SK-N-SH (cell line): ENCODE results near the gene MEGF6. TPM values are rescaled to one million over a fixed set of nuclear protein-coding genes. Genes with fewer than 3 reads are reported as not detected.

Experiments used
- CTCF ChIA-PET: fragments of 300-600, 350-600 bp; formaldehyde crosslinking; extraction: SDS; loops from one replicate; lab custom pipeline; 2021; lab: Yijun Ruan, JAX
- POLR2A ChIA-PET: fragments of 350-600 bp; sonication (Branson Sonifier 250); formaldehyde crosslinking; extraction: SDS; loops from one replicate; lab custom pipeline; 2020; ENCODE audit warnings: antibody characterized with exemption, inconsistent platforms; lab: Yijun Ruan, JAX
- DNase-seq: peaks from one replicate; pipeline ENCODE4 v3.0.0; 2012
- H2AFZ ChIP-seq: fragments of 200-600 bp; sonication (generic); 2 replicates; pipeline ENCODE4 v1.8.1; 2016; ENCODE audit warnings: antibody characterized with exemption, mild to moderate bottlenecking, low read depth
- H3F3A ChIP-seq: fragments of 200-600 bp; sonication (generic); replicated peaks from 2 replicates; pipeline ENCODE3; 2016; ENCODE audit warnings: antibody characterized with exemption, mild to moderate bottlenecking; ENCODE audit not compliant: insufficient read depth
- H3K27ac ChIP-seq, 2 experiments: fragments of 200-500 bp in 1 of 2; fragments of 200-600 bp in 1 of 2; sonication (Bioruptor generic) in 1 of 2; sonication (generic), shearing (Covaris generic) in 1 of 2; 2 replicates each; pipeline versions ENCODE4 v1.5.1 to v1.6.1; 2014 to 2016; ENCODE audit warnings: low read depth in 2 of 2, inconsistent platforms in 1 of 2, low read length in 1 of 2, mild to moderate bottlenecking in 1 of 2, mixed read lengths in 1 of 2
- H3K27me3 ChIP-seq: fragments of 200-600 bp; sonication (generic), shearing (Covaris generic); 2 replicates; pipeline ENCODE4 v1.6.1; 2016; ENCODE audit warnings: mixed run types; ENCODE audit not compliant: insufficient read depth
- H3K36me3 ChIP-seq, 2 experiments: fragments of 200-500 bp in 1 of 2; fragments of 200-600 bp in 1 of 2; sonication (Bioruptor generic) in 1 of 2; sonication (generic) in 1 of 2; replicated peaks in 1 of 2; 2 replicates each; pipeline versions ENCODE3 to v1.5.1; 2014 to 2016; ENCODE audit warnings: low read length in 1 of 2, mild to moderate bottlenecking in 1 of 2; ENCODE audit not compliant: insufficient read depth in 2 of 2, control insufficient read depth in 1 of 2
- H3K4me1 ChIP-seq, 2 experiments: fragments of 200-500 bp in 1 of 2; fragments of 200-600 bp in 1 of 2; sonication (Bioruptor generic) in 1 of 2; sonication (generic), shearing (Covaris generic) in 1 of 2; 2 replicates each; pipeline versions ENCODE4 v1.5.1 to v1.6.1; 2014 to 2016; ENCODE audit warnings: low read depth in 1 of 2, low read length in 1 of 2, mixed run types in 1 of 2; ENCODE audit not compliant: insufficient read depth in 2 of 2, control insufficient read depth in 1 of 2
- H3K4me2 ChIP-seq: fragments of 200-600 bp; sonication (generic), shearing (Covaris generic); 2 replicates; pipeline ENCODE4 v1.6.1; 2017; ENCODE audit warnings: mixed run types
- H3K4me3 ChIP-seq, 2 experiments: fragments of 200-500 bp in 1 of 2; fragments of 200-600 bp in 1 of 2; sonication (Bioruptor generic) in 1 of 2; sonication (generic), shearing (Covaris generic) in 1 of 2; 2 replicates each; pipeline versions ENCODE4 v1.5.1 to v1.8.1; 2014 to 2016; ENCODE audit warnings: low read depth in 2 of 2, inconsistent platforms in 1 of 2, low read length in 1 of 2, mild to moderate bottlenecking in 1 of 2, mixed read lengths in 1 of 2, moderate library complexity in 1 of 2
- H3K79me2 ChIP-seq: fragments of 200-600 bp; sonication (generic); 2 replicates; pipeline ENCODE4 v1.8.1; 2017; ENCODE audit warnings: mild to moderate bottlenecking; ENCODE audit not compliant: insufficient read depth
- H3K9ac ChIP-seq: fragments of 200-600 bp; sonication (generic); 2 replicates; pipeline ENCODE4 v1.6.1; 2017; ENCODE audit warnings: mixed run types
- H3K9me2 ChIP-seq: fragments of 200-600 bp; sonication (generic); 2 replicates; pipeline ENCODE4 v1.6.1; 2017; ENCODE audit warnings: mixed run types
- H3K9me3 ChIP-seq: fragments of 200-600 bp; sonication (generic); 2 replicates; pipeline ENCODE4 v1.6.1; 2017; ENCODE audit warnings: mixed run types, mild to moderate bottlenecking, moderate library complexity
- H4K20me1 ChIP-seq: fragments of 200-600 bp; sonication (generic); 2 replicates; pipeline ENCODE4 v1.6.1; 2017; ENCODE audit warnings: mild to moderate bottlenecking, mixed run types; ENCODE audit not compliant: insufficient read depth
- ELF1 ChIP-seq: IDR thresholded peaks from 2 replicates; pipeline ENCODE4 v1.4.0; 2012
- GATA2 ChIP-seq: sonication (generic); formaldehyde crosslinking; IDR thresholded peaks from 2 replicates; pipeline ENCODE4 v1.5.0; 2020; ENCODE audit warnings: mild to moderate bottlenecking, missing genetic modification reagents
- NFIC ChIP-seq: IDR thresholded peaks from 2 replicates; pipeline ENCODE4 v1.4.0; 2012; ENCODE audit warnings: borderline replicate concordance
- NRF1 ChIP-seq: IDR thresholded peaks from 2 replicates; pipeline ENCODE4 v1.6.1; 2012; ENCODE audit warnings: low read depth, mild to moderate bottlenecking, low read length
- POLR2AphosphoS5 ChIP-seq: IDR thresholded peaks from 2 replicates; pipeline ENCODE4 v1.6.1; 2012; ENCODE audit warnings: low read depth, low read length
- RCOR1 ChIP-seq: fragments of 150-350 bp; IDR thresholded peaks from 2 replicates; pipeline ENCODE4 v1.6.1; 2017; ENCODE audit warnings: antibody characterized with exemption, low read length
- SIN3A ChIP-seq: IDR thresholded peaks from 2 replicates; pipeline ENCODE4 v1.6.1; 2012; ENCODE audit warnings: low read depth, mild to moderate bottlenecking, low read length, moderate library complexity, borderline replicate concordance
- TCF12 ChIP-seq: IDR thresholded peaks from 2 replicates; pipeline ENCODE4 v1.4.0; 2012
- WGBS: methylation state at CpG from one replicate; pipeline ENCODE4 v1.1.6; 2017; ENCODE audit warnings: low lambda C conversion rate; 5-methylcytosine and 5-hydroxymethylcytosine counted together
- polyA plus RNA-seq, 3 experiments: library from polyadenylated mRNA; depleted of rRNA; stranded (reverse); fragments of >200 nt; gene quantifications; 2 replicates each; pipeline ENCODE4 v1.2.3, GENCODE V29; 2012
- TF ChIP-seq, protein P1 (sequence below): fragments of 200-600 bp; sonication (generic); IDR thresholded peaks from 2 replicates; pipeline ENCODE4 v1.6.1; 2017; ENCODE audit warnings: antibody characterized with exemption, mild to moderate bottlenecking, moderate library complexity
- TF ChIP-seq, protein P2 (sequence below): fragments of 150-350 bp; IDR thresholded peaks from 2 replicates; pipeline ENCODE4 v1.6.1; 2016; ENCODE audit warnings: mild to moderate bottlenecking, low read depth, low read length
- TF ChIP-seq, protein P3 (sequence below): IDR thresholded peaks from 2 replicates; pipeline ENCODE4 v1.4.0; 2012; ENCODE audit warnings: low read depth, borderline replicate concordance
- TF ChIP-seq, protein P4 (sequence below): IDR thresholded peaks from 2 replicates; pipeline ENCODE4 v1.6.1; 2012; ENCODE audit warnings: mild to moderate bottlenecking, low read depth, low read length, moderate library complexity

The MEGF6 gene
- polyA plus RNA-seq, 1 of the 3 experiments (the other 2 are of a cell fraction) = 7.6 TPM

DNA sequence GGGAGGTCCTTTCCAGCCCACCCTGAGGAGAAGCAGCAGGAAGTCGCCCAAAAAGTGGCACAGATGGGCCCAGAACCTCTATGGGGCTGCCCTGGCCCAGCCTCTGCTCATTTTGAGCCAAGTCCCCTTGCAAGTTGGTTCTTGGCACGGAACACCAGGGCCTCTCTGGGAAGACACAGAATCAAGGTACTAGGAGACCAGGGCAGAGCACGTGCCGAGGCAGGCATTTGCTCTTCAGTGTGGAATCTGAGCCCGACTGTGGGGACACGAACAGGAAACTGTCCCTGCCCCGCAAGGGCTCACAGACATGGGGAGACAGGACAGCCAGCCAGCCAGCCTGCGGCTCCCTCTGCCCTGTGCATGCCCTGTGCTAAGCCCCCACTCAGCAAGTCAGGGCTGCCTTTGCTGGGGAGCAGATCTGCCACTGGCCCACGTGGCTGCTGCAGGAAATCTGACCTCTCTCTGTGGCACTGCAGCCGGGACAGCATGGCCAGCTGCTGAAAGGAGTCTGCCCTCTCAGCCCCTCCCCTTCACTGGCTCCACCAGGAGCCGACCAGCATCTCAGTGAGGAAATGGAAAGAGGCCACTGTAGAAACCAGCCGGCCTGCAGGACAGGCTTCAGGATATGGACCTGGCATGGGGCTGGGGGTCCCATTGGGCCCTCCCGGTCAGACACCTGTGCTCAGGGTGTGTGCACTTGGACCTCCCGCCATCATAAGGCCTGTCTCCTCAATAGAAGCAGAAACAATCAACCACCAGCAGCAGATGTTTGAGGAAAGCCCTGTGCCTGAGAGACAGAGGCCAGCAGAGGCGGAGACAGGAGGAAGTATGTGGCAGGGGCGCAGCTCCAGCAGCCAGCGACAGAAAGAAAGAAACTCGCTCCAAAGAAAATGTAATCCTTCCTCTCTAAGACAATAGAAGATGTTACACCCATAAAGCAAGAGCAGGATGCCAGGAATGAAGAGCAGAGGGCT is 153.1 kb downstream of the MEGF6 start:
- no peak for DNase-seq
- TF ChIP-seq, protein P1, sequence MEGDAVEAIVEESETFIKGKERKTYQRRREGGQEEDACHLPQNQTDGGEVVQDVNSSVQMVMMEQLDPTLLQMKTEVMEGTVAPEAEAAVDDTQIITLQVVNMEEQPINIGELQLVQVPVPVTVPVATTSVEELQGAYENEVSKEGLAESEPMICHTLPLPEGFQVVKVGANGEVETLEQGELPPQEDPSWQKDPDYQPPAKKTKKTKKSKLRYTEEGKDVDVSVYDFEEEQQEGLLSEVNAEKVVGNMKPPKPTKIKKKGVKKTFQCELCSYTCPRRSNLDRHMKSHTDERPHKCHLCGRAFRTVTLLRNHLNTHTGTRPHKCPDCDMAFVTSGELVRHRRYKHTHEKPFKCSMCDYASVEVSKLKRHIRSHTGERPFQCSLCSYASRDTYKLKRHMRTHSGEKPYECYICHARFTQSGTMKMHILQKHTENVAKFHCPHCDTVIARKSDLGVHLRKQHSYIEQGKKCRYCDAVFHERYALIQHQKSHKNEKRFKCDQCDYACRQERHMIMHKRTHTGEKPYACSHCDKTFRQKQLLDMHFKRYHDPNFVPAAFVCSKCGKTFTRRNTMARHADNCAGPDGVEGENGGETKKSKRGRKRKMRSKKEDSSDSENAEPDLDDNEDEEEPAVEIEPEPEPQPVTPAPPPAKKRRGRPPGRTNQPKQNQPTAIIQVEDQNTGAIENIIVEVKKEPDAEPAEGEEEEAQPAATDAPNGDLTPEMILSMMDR = no peak
- TF ChIP-seq ELF1 (no peak), RCOR1 (no peak), POLR2AphosphoS5 (no peak), NRF1 (no peak), GATA2 (CRISPR knock-in tag) (no peak)
- TF ChIP-seq, protein P2, sequence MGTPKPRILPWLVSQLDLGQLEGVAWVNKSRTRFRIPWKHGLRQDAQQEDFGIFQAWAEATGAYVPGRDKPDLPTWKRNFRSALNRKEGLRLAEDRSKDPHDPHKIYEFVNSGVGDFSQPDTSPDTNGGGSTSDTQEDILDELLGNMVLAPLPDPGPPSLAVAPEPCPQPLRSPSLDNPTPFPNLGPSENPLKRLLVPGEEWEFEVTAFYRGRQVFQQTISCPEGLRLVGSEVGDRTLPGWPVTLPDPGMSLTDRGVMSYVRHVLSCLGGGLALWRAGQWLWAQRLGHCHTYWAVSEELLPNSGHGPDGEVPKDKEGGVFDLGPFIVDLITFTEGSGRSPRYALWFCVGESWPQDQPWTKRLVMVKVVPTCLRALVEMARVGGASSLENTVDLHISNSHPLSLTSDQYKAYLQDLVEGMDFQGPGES = no peak
- Histone ChIP-seq H3K27ac (no peak overlapping the region; a peak in 1 of 4 replicates), H3K9ac (no peak overlapping the region), H3K9me2 (no peaks in the 10 kb centered on the region), H4K20me1 (no peaks in the 10 kb centered on the region), H3K27me3 (no peaks in the 10 kb centered on the region), H3F3A (no peaks in the 10 kb centered on the region), H3K4me2 (no peak overlapping the region), H3K4me1 (peaks cover 0 to 33% of the 10 kb centered on the region in 2 experiments; a peak in 1 of 4 replicates), H3K4me3 (no peak overlapping the region), H3K36me3 (no peaks in the 10 kb centered on the region), H3K79me2 (no peaks in the 10 kb centered on the region), H2AFZ (no peak overlapping the region), H3K9me3 (no peaks in the 10 kb centered on the region)
- POLR2A ChIA-PET = no interaction called here
- CTCF ChIA-PET = interaction anchor here (0.6 to 3.7 kb wide), 5 partner anchors 26 to 1088 kb away, joined by 3 to 26 read pairs (median 3); no protein-coding TSS in a partner anchor
- WGBS = 88% methylated on average over 5 of the region's 18 CpGs

GRCh38 chr1:3456964-3457909 is 154.1 kb downstream of the MEGF6 start:
- no peak for DNase-seq
- CTCF ChIA-PET = interaction anchor here (0.8 to 3.7 kb wide), 5 partner anchors 14 to 170 kb away, joined by 3 to 26 read pairs (median 4); no protein-coding TSS in a partner anchor
- H3K9me3 ChIP-seq = no peaks in the 10 kb centered on the region
- no peak overlapping the region for H3K4me2 ChIP-seq
- peaks cover 0 to 33% of the 10 kb centered on the region in 2 experiments; a peak in 1 of 4 replicates for H3K4me1 ChIP-seq
- H4K20me1 ChIP-seq = no peaks in the 10 kb centered on the region
- H3K9ac ChIP-seq = no peak overlapping the region
- H3F3A ChIP-seq = no peaks in the 10 kb centered on the region
- H3K9me2 ChIP-seq = no peaks in the 10 kb centered on the region
- H3K27ac ChIP-seq = no peak overlapping the region
- POLR2A ChIA-PET = no interaction called here
- 67% methylated on average over 9 of the region's 29 CpGs for WGBS
- no peaks in the 10 kb centered on the region for H3K27me3 ChIP-seq
- no peaks in the 10 kb centered on the region for H3K79me2 ChIP-seq
- TF ChIP-seq, protein P3, sequence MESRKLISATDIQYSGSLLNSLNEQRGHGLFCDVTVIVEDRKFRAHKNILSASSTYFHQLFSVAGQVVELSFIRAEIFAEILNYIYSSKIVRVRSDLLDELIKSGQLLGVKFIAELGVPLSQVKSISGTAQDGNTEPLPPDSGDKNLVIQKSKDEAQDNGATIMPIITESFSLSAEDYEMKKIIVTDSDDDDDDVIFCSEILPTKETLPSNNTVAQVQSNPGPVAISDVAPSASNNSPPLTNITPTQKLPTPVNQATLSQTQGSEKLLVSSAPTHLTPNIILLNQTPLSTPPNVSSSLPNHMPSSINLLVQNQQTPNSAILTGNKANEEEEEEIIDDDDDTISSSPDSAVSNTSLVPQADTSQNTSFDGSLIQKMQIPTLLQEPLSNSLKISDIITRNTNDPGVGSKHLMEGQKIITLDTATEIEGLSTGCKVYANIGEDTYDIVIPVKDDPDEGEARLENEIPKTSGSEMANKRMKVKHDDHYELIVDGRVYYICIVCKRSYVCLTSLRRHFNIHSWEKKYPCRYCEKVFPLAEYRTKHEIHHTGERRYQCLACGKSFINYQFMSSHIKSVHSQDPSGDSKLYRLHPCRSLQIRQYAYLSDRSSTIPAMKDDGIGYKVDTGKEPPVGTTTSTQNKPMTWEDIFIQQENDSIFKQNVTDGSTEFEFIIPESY = no peak
- TF ChIP-seq, protein P4, sequence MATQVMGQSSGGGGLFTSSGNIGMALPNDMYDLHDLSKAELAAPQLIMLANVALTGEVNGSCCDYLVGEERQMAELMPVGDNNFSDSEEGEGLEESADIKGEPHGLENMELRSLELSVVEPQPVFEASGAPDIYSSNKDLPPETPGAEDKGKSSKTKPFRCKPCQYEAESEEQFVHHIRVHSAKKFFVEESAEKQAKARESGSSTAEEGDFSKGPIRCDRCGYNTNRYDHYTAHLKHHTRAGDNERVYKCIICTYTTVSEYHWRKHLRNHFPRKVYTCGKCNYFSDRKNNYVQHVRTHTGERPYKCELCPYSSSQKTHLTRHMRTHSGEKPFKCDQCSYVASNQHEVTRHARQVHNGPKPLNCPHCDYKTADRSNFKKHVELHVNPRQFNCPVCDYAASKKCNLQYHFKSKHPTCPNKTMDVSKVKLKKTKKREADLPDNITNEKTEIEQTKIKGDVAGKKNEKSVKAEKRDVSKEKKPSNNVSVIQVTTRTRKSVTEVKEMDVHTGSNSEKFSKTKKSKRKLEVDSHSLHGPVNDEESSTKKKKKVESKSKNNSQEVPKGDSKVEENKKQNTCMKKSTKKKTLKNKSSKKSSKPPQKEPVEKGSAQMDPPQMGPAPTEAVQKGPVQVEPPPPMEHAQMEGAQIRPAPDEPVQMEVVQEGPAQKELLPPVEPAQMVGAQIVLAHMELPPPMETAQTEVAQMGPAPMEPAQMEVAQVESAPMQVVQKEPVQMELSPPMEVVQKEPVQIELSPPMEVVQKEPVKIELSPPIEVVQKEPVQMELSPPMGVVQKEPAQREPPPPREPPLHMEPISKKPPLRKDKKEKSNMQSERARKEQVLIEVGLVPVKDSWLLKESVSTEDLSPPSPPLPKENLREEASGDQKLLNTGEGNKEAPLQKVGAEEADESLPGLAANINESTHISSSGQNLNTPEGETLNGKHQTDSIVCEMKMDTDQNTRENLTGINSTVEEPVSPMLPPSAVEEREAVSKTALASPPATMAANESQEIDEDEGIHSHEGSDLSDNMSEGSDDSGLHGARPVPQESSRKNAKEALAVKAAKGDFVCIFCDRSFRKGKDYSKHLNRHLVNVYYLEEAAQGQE = no peak
- no peak for TF ChIP-seq SIN3A
- no peak for TF ChIP-seq TCF12
- TF ChIP-seq NFIC = no peak
- no peaks in the 10 kb centered on the region for H3K36me3 ChIP-seq
- H3K4me3 ChIP-seq = no peak overlapping the region
- H2AFZ ChIP-seq = no peak overlapping the region
